GM18520 (cell line): ENCODE measurements around the gene RPS6KL1.
A peak's percentile ranks its signal among the peaks of the same experiment; 100 is the strongest.

Source experiments
- ATAC-seq: cut with Tn5 transposase; IDR thresholded peaks from one replicate; pipeline ENCODE4 v1.9.1; 2021; ENCODE audit not compliant: unreplicated experiment

The RPS6KL1 gene

GRCh38 chr14:74891870-74892269 is 31.2 kb downstream of the RPS6KL1 start:
- no peak for ATAC-seq

DNA sequence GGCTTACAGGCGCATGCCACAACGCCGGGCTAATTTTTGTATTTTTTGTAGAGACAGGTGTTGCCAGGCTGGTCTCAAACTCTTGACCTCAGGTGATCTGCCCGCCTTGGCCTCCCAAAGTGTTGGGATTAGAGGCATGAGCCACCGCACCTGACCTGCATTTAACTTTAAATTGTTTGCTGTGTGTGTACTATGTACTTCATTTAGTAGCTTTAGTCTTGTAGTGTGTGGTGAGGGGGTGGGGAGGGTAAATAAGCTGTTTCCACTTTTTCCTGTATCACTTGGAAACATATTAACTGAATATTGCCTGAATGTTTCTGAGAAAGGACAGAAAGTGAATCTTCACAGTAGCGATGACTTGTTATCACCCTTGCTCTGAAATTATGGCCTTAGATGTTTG is 32.8 kb downstream of the RPS6KL1 start:
- no peak for ATAC-seq

DNA sequence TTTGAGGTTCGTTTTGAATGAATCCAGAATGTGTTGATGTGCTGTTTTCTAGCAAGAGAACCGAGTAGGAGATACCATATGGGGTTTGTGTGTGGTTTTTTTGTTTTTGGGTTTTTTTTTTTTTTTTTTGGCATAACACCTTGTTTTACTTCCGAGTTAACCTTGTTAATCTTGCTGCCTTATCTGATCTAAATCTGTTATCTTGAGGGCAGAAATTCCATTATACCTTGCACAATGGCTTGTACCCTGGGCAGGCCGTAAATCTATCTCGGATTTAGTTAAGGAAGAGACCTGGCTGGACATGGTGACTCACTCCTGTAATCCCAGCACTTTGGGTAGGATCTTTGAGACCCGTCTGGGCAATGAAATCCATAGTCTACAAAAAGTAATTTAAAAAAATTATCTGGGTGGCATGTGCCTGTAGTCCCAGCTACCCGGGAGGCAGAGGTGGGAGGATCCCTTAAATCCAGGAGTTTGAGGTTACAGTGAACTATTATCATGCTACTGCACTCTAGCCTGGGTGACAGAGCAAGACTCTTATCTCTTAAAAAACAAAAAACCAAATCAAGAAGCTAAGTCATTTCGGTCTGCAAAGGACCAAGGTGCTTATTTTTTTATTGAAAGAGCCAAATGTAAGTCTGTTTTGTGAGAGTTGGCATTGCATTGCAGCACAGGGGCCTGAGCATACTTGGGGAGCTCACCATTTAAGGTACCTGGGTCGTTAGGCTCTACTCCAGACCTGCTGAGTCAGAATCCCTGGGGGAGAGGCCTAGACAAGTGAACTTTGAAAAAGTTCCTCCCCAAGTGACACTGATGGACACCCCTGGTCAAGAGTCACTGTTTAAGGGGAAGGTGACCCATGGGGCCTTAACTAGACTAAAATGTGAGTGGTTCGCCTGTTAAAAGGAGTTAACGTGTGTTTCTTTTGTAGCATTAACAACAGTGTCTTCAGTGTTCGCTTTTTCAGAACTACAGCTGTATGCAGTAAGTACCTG is 34.6 kb downstream of the RPS6KL1 start:
- ATAC-seq, result no peak

- no peak for ATAC-seq
Observed at GRCh38 chr14:74886001-74886400, 37.1 kb downstream of the RPS6KL1 start.

- ATAC-seq, result peak; percentile 24
Observed at GRCh38 chr14:74882103-74882920, 40.7 kb downstream of the RPS6KL1 start.

DNA sequence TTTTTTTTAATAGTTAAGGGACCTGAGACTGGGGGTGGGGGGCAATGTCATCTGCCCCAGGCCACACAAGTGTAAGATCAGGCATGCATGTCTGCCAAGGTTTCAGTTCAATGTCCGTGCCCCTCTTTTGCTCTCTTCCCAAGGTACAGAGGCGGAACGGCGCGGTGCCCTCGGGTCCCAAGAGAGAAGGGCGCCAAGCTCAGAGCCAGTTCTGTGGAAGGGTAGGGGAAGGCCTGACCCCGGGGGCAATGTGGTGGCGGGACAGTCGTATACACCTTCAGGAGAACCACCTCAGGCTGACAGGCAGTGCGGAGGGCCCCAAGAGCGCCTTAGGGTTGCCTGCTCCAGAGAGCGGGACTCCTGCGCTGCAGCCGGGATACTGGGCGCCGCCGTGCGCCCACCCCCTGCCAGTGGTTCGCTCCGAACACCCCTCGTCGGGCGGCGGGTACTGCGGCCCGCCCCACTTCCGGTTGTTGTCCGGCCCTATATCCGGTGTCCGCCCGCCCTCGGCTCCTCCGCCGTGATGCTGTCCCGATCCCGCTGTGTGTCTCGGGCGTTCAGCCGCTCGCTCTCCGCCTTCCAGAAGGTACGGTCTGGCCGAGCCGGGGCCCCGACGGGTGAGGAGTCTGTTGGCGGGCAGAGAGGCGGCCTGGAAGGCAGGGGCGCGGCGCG is 41.5 kb downstream of the RPS6KL1 start, which contains the start of gene DLST:
Gene DLST (plus strand): TSS at position 486 of the 672 bp plus-strand sequence. CDS start 38 bp downstream, at position 524.
- ATAC-seq, result peak; percentile 90

GRCh38 chr14:74879427-74880182 is 43.5 kb downstream of the RPS6KL1 start:
- ATAC-seq, result no peak

GRCh38 chr14:74875941-74876913 is 46.8 kb downstream of the RPS6KL1 start, which contains the start of gene PROX2:
Gene PROX2, minus strand, starts transcription at chr14:74876145. Its CDS starts 12,311 bp downstream, at chr14:74863834.
- no peak for ATAC-seq

- no peak for ATAC-seq
Observed at GRCh38 chr14:74875204-74875603, 47.9 kb downstream of the RPS6KL1 start.

- no peak for ATAC-seq
Observed at GRCh38 chr14:74871819-74872218, 51.2 kb downstream of the RPS6KL1 start.

DNA sequence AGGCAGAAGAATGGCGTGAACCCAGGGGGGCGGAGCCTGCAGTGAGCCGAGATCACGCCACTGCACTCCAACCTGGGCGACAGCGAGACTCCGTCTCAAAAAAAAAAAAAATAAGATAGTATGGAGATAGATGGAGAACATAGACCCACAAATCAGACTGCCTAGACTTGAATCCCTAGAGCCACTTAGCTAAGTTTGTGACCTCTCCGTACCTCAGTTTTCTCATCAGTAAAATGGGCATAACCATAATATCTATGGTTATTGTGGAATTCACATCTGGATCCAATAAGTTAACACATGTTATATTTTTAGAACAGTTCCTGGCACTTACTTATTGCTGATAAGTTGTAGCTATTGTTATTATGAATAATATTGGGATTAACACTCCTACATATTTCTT is 54.3 kb downstream of the RPS6KL1 start:
- ATAC-seq, result no peak

DNA sequence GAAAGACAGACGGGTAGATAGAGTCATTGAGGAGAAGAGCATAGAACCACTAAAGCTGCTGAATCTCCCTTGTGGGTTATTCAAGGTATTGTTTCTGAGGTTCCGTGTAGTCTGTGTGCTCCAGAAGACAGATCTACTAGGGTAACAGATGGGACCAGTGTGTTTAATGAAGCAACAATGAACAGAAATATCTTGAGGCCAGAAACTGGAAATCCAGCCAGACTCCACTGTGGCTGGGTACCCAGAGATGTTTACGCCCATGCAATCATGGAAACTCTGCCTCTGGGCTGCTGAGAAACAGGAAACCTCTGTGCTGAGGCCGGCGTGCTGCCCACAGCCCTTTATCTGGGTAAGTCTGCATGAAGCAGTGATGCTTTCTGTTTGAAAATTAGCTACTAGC is 55.4 kb downstream of the RPS6KL1 start:
- no peak for ATAC-seq

DNA sequence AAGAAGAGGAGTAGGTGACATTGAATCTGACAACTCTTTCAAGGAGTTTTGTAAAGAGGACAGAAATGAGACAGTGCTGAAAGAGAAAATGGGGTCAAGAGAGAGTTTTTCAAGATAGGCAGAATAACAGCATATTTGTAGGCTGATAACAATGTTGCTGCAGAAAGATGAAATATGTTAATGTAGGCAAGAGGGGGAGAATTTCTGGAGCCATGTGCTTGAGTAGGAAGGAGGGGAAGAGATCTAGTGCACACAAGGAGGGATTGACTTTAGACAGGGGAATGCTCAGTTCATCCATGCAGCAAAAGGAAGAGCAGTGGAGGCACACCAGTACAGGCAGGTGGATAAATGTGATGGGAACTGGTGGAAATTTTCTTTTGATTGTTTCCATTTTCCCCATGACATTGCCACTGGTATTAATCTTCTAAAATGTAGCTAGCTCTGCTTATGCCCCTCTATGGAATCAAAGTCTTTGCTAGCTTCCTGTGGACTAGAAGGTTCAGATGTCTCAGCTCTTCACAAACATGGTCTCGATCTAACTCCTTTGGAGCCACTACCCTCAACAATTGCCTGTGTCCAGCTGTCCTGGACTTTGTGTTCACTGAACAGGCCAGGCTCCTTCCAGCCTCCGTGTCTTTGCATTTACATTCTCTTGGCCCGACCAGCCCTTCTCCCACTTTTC is 56.2 kb downstream of the RPS6KL1 start:
- ATAC-seq, result no peak

- no peak for ATAC-seq
Observed at GRCh38 chr14:74865156-74865555, 57.9 kb downstream of the RPS6KL1 start.

DNA sequence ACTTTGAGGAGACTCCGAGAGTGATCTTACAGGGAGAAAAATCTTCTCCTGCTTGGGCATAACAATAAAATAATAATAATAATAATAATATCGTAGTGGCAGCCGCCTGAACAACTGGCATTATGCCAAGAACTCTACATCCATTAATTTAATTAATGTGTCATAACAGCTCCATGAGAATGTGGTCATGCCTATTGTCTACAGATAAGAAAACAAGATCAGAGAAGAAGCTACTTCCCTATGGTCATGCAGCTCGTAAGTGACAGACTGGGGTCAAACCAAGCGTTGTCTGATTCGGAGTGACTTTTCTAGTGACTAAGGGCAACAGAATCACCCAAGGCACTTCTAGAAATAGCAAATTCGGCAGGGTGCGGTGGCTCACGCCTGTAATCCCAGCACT is 58.9 kb downstream of the RPS6KL1 start:
- no peak for ATAC-seq

DNA sequence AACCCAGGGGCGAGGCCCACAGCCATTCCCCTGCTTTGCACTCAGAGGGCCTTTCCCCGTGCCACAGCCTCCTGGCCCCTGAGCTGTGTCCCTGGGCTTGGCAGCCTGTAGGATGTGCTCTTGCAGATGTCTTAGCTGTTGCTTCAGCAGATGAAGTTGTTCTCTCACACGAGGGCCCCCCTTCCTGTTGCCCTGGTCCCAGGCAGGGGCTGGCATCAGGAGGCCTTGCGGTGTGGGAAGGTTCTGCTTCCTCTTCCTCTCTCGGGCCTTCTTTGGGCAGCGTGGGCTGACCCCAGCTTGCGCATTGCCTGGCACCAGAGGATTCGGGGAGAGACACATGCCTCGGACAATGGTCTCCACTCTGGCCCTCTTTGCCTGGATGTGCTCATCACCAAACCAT is 59.8 kb downstream of the RPS6KL1 start:
- ATAC-seq, result no peak

DNA sequence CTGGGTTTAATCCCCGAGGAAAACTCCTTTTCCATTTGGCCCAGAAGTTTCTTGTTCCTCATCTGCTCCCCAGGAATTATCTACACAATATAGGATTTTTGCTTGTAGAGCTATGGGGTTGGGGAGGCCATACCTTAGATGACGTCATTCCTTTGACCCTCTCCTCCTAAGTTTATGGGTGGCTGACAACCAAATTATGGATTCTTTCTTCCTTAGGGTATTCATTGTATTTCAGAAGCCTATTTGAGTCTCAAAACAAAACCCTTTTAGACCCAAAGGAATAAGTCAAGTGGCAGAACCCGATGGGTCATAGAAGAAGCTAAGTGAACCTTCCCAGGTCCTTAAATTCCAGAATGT is 61.3 kb downstream of the RPS6KL1 start:
- ATAC-seq, result no peak

DNA sequence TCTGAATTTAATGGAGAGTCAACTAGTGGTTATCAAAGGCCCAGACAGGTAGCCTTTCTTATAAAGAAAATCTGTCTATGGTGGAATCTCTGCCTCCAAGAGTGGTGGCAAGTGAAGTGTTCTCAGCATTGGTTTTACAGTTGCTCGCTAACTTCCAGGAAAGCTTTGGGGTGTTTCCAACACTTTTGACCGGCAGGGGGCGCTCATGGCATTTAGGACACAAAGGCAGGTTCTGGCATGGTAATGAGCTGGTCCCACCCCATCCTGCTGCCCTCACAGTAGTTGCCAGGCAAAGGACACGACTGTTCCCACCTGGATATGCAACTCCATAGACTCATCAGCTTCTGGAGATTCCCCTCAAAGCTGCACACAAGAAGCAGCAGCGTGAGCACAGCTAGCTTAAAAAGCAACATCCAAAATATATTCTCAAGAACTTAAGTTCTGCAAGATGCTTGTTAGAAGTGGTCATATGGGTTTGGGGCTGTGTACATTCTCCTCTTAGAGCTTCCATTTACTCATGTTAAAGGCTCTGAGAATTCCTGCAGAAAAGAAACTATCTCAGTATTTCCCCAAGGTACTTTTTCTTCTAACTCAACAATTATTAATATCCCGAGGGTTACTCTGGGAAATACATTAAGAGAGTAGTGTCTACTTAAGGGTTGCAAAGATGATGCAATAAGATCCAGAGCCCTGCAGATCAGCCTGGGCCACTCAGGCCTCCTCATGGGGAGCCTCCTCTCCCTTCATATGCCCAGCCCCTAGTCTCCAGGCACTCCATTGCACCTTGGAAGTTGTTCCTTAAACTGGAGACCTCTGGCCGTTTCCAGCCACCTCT is 61.9 kb downstream of the RPS6KL1 start:
- ATAC-seq, result no peak
